Upper lobe of right lung (tissue), 1 donor: Measurements from ENCODE around the gene CDC37L1. TPM values are rescaled to one million over a fixed set of nuclear protein-coding genes. Genes with fewer than 3 reads are reported as not detected.

Experiments
- total RNA-seq: library from RNA; stranded (reverse); fragmentation: NEBNext Ultra II Directional; extraction: Animal tissue kit (Norgen Biotek cat#: 25700); gene quantifications from one replicate; pipeline ENCODE4 v1.2.1, GENCODE V29; 2021
- donor health status: DM: no; HTN: yes; CAD: no; lungs with severe emphysema.

CDC37L1 gene
- total RNA-seq, 1 donor from 2014 or later, result 23.6 TPM

Other genes starting within 250 kb of the CDC37L1 start
- gene SLC1A1, start 189.1 kb upstream of the CDC37L1 start, total RNA-seq, result 52.7 TPM
- 5.5 TPM for gene PLPP6, start 17.3 kb upstream of the CDC37L1 start, total RNA-seq
- 12.6 TPM for gene SPATA6L, start 13.1 kb upstream of the CDC37L1 start, total RNA-seq
- gene AK3, start 61.6 kb downstream of the CDC37L1 start, total RNA-seq, result 44.2 TPM
- 19.6 TPM for gene RCL1, start 113.4 kb downstream of the CDC37L1 start, total RNA-seq